SK-N-SH (cell line): ENCODE data around the gene SPOCK1.

Experiments
- ELF1 ChIP-seq: IDR thresholded peaks from 2 replicates; pipeline ENCODE4 v1.4.0; 2012
- EP300 ChIP-seq, 2 experiments: IDR thresholded peaks; 2 replicates each; pipeline versions ENCODE4 v1.4.0 to v1.6.1; 2012; ENCODE audit warnings: borderline replicate concordance in 1 of 2, low read depth in 1 of 2, low read length in 1 of 2
- GATA2 ChIP-seq: sonication (generic); formaldehyde crosslinking; IDR thresholded peaks from 2 replicates; pipeline ENCODE4 v1.5.0; 2020; ENCODE audit warnings: mild to moderate bottlenecking, missing genetic modification reagents
- POLR2AphosphoS5 ChIP-seq: IDR thresholded peaks from 2 replicates; pipeline ENCODE4 v1.6.1; 2012; ENCODE audit warnings: low read depth, low read length
- RAD21 ChIP-seq: IDR thresholded peaks from 2 replicates; pipeline ENCODE4 v1.6.1; 2012; ENCODE audit warnings: mild to moderate bottlenecking, low read length
- RCOR1 ChIP-seq: fragments of 150-350 bp; IDR thresholded peaks from 2 replicates; pipeline ENCODE4 v1.6.1; 2017; ENCODE audit warnings: antibody characterized with exemption, low read length
- YY1 ChIP-seq: IDR thresholded peaks from 2 replicates; pipeline ENCODE4 v1.4.0; 2012; ENCODE audit warnings: low read depth, mild to moderate bottlenecking
- TF ChIP-seq, protein P1 (sequence below): fragments of 200-600 bp; sonication (generic); IDR thresholded peaks from 2 replicates; pipeline ENCODE4 v1.6.1; 2017; ENCODE audit warnings: antibody characterized with exemption, mild to moderate bottlenecking, moderate library complexity

DNA sequence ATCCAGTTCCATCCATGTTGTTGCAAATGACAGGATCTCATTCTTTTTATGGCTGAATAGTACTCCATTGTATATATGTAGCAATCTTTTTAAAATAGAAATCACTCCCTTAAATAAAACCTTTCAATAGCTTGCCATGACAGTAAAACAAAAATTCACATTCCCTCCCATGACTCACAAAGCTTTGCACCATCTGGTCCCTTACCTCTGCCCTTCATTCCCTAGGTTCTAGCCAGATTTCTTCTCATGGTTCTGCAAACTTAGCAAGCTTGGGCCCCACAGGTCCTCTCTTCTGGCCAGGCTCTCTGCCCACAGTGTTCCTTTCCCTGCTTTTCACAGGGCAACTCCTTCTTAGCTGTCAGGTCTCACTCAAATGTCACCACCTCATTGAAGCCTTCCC, 4.3 kb upstream of the SPOCK1 start:
- no peak for TF ChIP-seq RAD21
- no peak for TF ChIP-seq GATA2 (CRISPR knock-in tag)
- TF ChIP-seq POLR2AphosphoS5, result no peak
- TF ChIP-seq, protein P1, sequence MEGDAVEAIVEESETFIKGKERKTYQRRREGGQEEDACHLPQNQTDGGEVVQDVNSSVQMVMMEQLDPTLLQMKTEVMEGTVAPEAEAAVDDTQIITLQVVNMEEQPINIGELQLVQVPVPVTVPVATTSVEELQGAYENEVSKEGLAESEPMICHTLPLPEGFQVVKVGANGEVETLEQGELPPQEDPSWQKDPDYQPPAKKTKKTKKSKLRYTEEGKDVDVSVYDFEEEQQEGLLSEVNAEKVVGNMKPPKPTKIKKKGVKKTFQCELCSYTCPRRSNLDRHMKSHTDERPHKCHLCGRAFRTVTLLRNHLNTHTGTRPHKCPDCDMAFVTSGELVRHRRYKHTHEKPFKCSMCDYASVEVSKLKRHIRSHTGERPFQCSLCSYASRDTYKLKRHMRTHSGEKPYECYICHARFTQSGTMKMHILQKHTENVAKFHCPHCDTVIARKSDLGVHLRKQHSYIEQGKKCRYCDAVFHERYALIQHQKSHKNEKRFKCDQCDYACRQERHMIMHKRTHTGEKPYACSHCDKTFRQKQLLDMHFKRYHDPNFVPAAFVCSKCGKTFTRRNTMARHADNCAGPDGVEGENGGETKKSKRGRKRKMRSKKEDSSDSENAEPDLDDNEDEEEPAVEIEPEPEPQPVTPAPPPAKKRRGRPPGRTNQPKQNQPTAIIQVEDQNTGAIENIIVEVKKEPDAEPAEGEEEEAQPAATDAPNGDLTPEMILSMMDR, result no peak
- no peak for TF ChIP-seq YY1
- no peak for TF ChIP-seq RCOR1
- TF ChIP-seq EP300 (IDR thresholded peaks at IDR 0.05; ENCODE audit: borderline replicate concordance in 1 of 2, low read depth in 1 of 2, low read length in 1 of 2), result no peak
- no peak for TF ChIP-seq ELF1
